Fibroblast of peridontal ligament (primary cell): ENCODE measurements around the gene AACS.
A peak's percentile ranks its signal among the peaks of the same experiment; 100 is the strongest.

Experiments used
- DNase-seq: peaks from one replicate; pipeline ENCODE4 v3.0.0-alpha.2; 2010; ENCODE audit errors: extremely low read depth

Gene AACS

DNA sequence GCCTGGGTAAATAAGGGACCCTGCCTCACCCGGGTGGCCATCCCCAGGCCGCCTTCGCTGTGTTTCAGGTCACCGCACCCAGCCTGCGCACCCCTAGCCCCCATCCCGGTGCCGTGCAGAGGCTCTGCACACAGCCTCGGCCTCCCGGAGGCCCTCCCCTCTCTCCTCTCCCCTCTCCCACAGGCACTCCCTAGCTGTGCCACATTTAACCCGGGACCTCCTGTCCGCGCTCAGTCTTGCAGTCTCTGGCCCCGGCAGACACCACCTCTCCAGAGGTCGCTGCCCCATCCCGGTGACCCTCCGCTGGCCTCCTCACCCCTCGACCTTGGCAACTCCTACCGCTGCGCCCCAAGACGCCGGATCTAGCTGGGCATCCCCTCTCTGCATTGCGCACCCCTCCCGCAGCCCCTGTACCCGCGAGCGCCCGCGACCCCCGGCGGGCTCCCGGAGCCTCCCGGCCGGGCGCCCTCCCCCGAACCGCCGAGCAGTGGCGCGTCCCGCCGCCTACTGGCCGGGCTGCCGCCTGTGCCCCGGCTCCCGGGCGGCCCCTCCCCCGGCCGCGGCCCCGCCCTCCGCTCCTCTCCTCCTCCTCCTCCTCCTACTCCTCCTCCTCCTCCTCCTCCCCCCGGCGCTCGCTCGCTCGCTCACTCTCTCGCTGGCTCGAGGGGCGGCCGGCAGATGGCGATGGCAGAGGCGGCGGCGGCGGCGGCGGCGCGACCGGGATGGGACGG is 120.7 kb downstream of the AACS start, which contains the start of gene TMEM132B:
TMEM132B (plus strand) TSS at position 647 of the 731 bp plus-strand sequence.
- DNase-seq, result peak; percentile 58

DNA sequence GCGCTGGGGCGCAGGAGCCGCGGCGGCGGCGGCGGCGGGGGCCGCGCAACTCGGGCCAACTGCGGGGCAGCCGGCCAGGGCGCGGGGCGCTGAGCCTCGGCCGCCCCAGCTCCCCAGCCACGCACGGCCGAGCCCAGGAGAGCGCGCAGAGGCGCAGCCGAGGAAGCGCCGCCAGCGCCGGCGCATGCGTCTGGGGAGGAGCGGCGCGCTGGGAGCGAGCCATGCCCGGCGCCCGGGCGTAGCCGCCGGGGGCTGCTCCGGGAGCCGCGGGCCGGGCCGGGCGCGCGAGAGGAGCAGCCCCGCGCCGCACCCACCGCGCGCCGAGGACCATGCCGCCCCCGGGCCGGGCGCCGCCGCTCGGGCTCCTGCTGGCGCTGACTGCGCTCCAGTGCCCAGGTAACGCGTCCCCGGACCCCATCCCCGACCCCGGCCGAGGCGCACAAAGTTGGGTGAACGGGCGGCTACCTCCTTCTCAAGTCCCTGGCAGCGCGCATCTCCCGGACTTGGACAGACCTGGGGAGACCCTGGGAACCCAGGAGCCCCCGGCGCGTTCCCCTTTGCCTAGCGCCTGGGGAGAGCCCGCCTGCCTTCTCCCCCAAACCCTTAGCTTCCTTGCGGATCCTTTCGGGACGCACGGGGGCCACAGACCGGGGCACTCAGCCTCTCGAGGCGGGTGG is 121.4 kb downstream of the AACS start:
- no peak for DNase-seq

GRCh38 chr12:125187148-125187745 is 122.0 kb downstream of the AACS start:
- no peak for DNase-seq

DNA sequence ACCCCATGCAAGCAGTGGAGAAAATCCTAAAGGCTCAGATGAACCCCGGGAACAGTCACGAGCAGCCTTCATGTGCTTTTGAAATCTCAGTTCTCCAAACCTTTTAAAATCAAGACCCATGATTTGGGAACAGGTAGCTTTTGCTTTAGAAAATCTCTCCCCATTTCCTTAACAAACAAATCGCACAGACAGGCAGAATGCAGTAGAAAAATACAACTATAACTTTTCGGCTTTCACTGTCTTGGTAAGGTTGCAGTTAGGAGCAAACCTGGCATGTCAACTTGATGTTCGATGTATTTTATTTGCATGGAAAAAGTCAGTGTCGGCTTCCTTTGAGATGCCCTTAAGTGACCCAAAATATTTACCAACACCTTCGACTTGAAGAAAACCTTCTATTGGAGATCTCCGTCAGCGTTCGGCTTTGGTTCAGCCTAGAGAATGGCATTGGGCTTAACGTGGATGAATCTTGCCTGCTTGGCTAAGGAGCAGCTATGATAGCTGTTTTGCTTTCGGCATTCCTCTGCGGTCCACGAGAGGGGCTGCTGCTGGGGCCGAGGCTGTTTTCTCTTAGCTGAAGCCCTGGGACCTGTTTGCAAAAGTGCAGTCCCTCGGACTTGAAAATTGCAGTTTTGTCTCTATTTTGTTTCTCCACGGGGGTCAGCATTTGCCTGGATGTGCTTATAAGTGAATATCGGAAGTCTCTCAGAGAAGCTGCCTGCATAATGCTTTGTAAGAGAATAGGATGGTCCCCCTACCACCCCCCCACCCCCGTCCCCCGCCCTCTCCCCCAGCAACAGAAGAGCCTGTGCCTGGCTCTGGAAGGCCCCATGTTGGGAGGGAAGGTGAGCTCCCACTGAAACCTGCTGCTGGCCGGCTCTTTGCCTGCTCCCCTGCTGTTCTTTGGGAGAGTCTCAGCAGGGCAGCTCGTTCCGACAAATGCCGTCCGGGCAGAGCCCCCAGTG is 122.8 kb downstream of the AACS start:
- DNase-seq, result peak; percentile 33

DNA sequence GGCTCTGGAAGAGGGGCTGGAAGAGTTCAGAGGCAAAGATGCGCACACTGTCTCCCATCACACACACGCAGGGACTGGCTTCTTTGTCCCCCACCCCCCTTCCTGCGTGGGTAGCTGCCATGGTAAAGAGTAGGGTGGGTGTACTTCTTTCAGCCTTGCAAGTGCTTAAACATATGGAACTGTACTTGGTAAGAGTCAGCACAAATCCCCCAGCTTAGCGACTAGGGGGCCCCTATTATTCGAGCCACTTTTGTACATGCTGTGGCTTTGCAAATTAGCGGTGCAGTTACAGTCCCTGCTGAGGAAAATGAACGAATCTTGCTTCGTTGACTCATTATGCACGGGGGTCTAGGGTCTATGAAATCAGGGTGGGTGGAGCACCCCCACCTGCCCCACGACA is 123.8 kb downstream of the AACS start:
- no peak for DNase-seq

GRCh38 chr12:125189502-125189901 is 124.3 kb downstream of the AACS start:
- no peak for DNase-seq

DNA sequence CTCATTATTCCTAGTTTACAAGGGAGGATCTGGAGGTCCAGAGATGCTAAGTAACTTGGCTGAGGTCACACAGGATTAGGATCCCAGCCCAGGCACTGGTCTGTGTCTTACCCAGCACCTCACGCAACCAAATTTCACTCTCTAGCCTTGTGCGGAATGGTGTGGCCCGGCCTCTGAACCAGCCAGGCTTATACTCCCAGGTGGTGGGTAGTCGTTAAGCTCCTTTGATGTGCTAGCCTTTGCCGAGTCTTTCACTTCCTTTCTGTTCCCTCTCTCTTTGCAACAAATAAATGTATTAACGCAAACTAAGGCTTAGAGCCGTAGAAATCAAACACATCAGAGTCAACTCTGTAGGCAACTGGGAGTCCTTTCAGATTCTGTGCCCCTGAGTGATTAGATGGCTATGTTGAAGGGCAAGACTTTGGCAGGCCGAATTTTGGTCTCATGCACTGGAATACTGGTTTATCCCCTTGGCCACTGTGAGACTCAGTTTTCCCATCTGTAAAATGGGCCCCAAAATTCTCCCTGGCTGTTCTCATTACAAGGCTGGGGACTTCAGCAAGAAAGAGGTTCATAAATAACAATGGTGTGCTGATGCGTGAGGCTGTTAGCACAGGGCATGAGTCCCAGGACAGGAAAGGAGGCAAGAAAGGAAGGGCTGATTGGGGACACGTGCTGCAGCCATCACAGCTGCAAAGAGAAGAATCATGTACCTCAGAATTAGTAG is 126.3 kb downstream of the AACS start:
- DNase-seq, result no peak

DNA sequence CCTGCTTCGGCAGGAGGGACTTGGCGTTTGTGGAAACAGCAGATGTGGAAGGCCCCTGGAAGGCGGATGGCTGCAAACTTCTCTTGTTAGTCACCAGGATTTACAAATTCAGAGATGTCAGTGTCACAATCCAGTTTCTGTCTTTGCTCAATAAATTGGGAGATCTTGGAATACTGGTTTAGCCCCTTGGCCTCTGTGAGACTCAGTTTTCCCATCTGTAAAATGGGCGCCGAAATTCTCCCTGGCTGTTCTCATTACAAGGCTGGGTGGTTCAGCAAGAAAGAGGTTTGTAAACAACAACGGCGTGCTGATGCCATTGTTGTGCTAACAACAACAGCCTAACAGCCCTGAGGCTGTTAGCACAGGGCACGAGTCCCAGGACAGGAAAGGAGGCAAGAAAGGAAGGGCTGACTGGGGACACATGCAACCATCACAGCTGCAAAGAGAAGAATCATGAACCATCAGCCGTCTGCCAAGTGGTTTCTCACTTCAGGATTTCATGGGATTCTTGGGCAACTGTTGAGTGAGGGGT is 127.5 kb downstream of the AACS start:
- DNase-seq, result no peak
